ENCODE measurements around the gene CLDN4. TPM values are rescaled to one million over a fixed set of nuclear protein-coding genes. Genes with fewer than 3 reads are reported as not detected.

Gene CLDN4
- total RNA-seq, 1 donor from 2014 or later, result 0.21 TPM

- Histone ChIP-seq H3K9me3 (no peaks in the 10 kb centered on the region), H3K4me1 (no peaks in the 10 kb centered on the region), H3K4me3 (no peak overlapping the region), H3K27me3 (no peaks in the 10 kb centered on the region), H3K27ac (no peak overlapping the region), H3K36me3 (no peaks in the 10 kb centered on the region)
- intact Hi-C loops (cut with DNase I), result no loop called here
- no peak for TF ChIP-seq CTCF (IDR thresholded peaks at IDR 0.05)
- no peak for DNase-seq (ENCODE audit: low spot score in 2 of 2)
These were observed 31.3 kb upstream of the CLDN4 start for GRCh38 chr7:73799282-73800141.

- Histone ChIP-seq H3K4me3 (no peak overlapping the region), H3K27ac (no peak overlapping the region)
- no peak for TF ChIP-seq CTCF (IDR thresholded peaks at IDR 0.05)
These were observed 29.2 kb upstream of the CLDN4 start for GRCh38 chr7:73801577-73801976.

GRCh38 chr7:73802459-73802858 lies 28.3 kb upstream of the CLDN4 start:
- no peak overlapping the region for H3K27ac ChIP-seq
- no peaks in the 10 kb centered on the region for H3K4me1 ChIP-seq
- DNase-seq (ENCODE audit: low spot score in 2 of 2), result no peak
- intact Hi-C loops (cut with DNase I), result no loop called here
- no peaks in the 10 kb centered on the region for H3K9me3 ChIP-seq
- H3K36me3 ChIP-seq, result no peaks in the 10 kb centered on the region
- no peak for TF ChIP-seq CTCF (IDR thresholded peaks at IDR 0.05)
- no peaks in the 10 kb centered on the region for H3K27me3 ChIP-seq
- no peak overlapping the region for H3K4me3 ChIP-seq

More at GRCh38 chr7:73801577-73801976, 29.2 kb upstream of the CLDN4 start:
- Histone ChIP-seq H3K4me1 (no peaks in the 10 kb centered on the region), H3K36me3 (no peaks in the 10 kb centered on the region), H3K9me3 (no peaks in the 10 kb centered on the region), H3K27me3 (no peaks in the 10 kb centered on the region)
- intact Hi-C loops (cut with DNase I), result no loop called here
- DNase-seq (ENCODE audit: low spot score in 2 of 2), result no peak

- DNase-seq (ENCODE audit: low spot score in 2 of 2), result peak in 1 of 2 donors; percentile 54
- Histone ChIP-seq H3K27ac (no peak overlapping the region), H3K4me3 (no peak overlapping the region), H3K9me3 (no peaks in the 10 kb centered on the region), H3K27me3 (no peaks in the 10 kb centered on the region), H3K4me1 (no peaks in the 10 kb centered on the region), H3K36me3 (no peaks in the 10 kb centered on the region)
- TF ChIP-seq CTCF (IDR thresholded peaks at IDR 0.05), result no peak
- intact Hi-C loops (cut with DNase I), result no loop called here
These were observed 21.3 kb upstream of the CLDN4 start for GRCh38 chr7:73809467-73809951.

GRCh38 chr7:73810998-73811360 lies 19.8 kb upstream of the CLDN4 start:
- TF ChIP-seq CTCF (IDR thresholded peaks at IDR 0.05), result no peak

More at GRCh38 chr7:73810998-73811360, 19.8 kb upstream of the CLDN4 start:
- no peaks in the 10 kb centered on the region for H3K9me3 ChIP-seq
- H3K4me3 ChIP-seq, result no peak overlapping the region
- no peak overlapping the region for H3K27ac ChIP-seq
- H3K36me3 ChIP-seq, result no peaks in the 10 kb centered on the region
- intact Hi-C loops (cut with DNase I), result loop anchor here (1.0 kb wide), 1 partner anchor 44 kb away; no protein-coding TSS in a partner anchor
- no peaks in the 10 kb centered on the region for H3K27me3 ChIP-seq
- H3K4me1 ChIP-seq, result no peaks in the 10 kb centered on the region
- peak in 1 of 2 donors; percentile 42 for DNase-seq (ENCODE audit: low spot score in 2 of 2)

Measured in ascending aorta (tissue), 2 donors.